HFF-Myc (cell line): ENCODE data around the gene CASTOR1.

Source experiments
- DNase-seq: peaks from one replicate; pipeline ENCODE4 v3.0.0-alpha.2; 2011; ENCODE audit warnings: low read depth; ENCODE audit errors: extremely low read depth
- H3K4me3 ChIP-seq: replicated peaks from 2 replicates; pipeline ENCODE4 v1.5.1; 2011; ENCODE audit warnings: low read depth, mild to moderate bottlenecking, control low read depth, low read length
- TF ChIP-seq, protein P1 (sequence below): IDR thresholded peaks from 2 replicates; pipeline ENCODE4 v1.5.1; 2012; ENCODE audit warnings: mild to moderate bottlenecking, low read depth, low read length, control low read depth; ENCODE audit errors: missing control alignments

Gene CASTOR1

DNA sequence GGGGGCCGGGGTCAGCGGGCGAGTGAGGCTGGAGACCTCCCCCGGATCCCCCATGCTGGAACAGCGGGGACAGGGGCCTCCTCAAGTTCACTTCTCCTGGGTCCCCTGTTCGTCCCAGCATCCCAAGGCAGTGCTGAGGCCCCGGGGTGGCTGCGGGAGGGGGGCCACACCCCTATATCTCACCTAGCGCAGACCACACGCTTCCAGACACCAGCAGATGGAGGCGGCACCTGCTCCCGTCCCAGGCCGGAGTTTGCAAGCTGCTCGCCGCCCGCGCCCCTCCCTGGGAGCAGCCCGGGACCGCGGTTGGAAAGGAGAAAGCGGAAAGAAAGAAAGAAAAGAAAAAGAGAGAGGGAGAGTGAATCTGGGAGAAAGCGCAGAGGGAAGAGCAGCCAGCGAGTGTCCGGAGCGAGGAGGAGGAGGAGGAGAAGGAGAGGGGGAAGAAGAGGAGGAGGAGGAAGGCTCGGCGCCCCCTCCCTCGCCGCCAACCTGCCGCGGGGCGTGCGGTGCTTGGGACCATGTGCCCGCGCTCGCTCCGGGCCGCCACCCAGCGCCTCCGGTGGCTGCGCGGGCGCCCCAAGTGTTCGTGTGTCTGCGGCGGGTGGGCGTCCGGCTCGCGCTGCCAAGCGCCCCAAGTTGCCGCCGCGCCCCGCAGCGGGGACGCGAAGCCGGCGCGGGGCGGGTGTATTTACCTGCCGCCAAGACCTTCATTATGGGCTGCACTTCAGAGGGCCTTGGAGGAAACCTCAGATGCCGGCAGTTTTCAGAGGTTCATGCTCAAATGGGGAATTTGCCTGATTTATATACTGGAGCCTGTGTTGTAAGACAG lies 43.1 kb downstream of the CASTOR1 start, which contains the start of gene LIF:
LIF (minus strand) TSS at position 775 of the 829 bp plus-strand sequence; CDS start at position 711, 64 bp downstream.
- DNase-seq = no peak
- TF ChIP-seq, protein P1, sequence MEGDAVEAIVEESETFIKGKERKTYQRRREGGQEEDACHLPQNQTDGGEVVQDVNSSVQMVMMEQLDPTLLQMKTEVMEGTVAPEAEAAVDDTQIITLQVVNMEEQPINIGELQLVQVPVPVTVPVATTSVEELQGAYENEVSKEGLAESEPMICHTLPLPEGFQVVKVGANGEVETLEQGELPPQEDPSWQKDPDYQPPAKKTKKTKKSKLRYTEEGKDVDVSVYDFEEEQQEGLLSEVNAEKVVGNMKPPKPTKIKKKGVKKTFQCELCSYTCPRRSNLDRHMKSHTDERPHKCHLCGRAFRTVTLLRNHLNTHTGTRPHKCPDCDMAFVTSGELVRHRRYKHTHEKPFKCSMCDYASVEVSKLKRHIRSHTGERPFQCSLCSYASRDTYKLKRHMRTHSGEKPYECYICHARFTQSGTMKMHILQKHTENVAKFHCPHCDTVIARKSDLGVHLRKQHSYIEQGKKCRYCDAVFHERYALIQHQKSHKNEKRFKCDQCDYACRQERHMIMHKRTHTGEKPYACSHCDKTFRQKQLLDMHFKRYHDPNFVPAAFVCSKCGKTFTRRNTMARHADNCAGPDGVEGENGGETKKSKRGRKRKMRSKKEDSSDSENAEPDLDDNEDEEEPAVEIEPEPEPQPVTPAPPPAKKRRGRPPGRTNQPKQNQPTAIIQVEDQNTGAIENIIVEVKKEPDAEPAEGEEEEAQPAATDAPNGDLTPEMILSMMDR = no peak
- H3K4me3 ChIP-seq = peak within 1 kb of the TSS; percentile 74

DNA sequence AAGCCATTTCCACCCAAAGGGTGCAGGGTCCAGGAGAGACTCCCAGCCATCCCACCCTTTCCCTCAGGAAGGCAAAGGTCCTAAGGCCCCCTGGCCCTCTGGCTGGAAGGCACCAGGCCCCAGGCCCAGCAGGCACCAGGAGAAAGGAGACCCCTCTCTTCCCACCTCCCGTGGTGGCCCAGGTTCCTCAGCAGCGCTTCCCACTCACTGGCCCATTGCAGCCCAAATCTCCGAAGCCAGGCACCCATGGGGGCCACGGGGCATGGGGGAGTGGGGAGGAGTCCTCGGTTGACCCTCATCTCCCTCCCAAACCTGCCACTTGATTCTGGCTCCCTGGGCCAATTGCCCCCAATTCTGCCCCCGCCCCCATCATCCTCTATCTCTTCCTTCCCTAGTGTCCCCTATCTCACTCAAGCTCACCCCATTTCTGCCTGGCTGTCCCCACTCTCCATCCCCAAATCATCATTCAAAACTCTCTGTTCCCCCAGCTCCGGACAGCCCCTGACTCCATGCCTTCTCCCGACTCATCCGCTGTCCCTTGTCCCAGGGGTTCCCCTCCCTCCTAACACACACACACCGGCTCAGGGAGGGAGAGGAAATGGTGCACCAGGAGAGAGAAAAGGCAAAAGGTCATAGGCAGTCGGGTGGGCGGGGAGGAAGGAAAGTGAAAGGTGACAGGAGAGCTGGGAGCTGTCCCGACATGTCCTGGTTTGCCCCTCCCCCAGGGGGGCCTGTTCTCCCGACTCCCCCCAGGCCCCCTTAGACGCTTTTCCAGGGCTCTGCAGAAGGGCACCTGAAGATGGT lies 43.9 kb downstream of the CASTOR1 start:
- H3K4me3 ChIP-seq = peak overlapping the region; percentile 74
- no peak for DNase-seq
- TF ChIP-seq, protein P1 = no peak

DNA sequence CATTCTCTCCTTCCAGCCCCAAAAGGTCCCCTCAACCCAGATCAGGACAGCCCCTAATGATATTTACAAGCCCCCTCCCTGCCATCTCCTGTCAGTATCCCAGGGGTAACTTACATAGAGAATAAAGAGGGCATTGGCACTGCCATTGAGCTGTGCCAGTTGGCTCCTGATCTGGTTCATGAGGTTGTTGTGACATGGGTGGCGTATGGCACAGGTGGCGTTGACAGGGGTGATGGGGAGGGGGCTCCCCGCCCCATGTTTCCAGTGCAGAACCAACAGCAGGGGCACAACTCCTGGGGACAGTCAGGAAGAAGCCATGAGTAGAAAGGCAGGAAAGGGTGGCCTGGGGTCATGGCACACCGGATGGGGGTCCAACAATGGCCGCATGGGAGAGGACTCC lies 44.7 kb downstream of the CASTOR1 start:
- DNase-seq = no peak
- H3K4me3 ChIP-seq = peak overlapping the region; percentile 74; the same call in 1 of the 2 replicates
- TF ChIP-seq, protein P1 = no peak

DNA sequence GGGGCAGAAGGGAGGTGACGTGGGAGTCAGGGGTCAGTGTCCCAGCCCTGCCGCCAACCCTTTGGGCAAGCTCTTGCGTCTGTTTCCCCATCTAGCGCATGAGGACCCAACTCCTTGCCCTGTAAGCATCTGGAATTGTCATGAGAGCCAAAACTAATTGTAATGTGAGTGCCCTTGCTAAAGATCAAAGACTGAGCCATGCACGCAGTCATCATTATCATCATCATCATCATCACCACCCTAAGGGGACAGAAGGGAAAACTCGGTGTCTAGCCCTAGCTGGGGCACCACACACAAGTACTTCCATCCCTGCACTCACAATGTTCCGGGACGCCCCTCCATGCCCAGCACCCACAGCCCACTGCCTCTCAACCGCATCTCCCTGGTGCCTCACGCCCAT lies 45.2 kb downstream of the CASTOR1 start:
- TF ChIP-seq, protein P1 = no peak
- H3K4me3 ChIP-seq = no peak overlapping the region
- no peak for DNase-seq

DNA sequence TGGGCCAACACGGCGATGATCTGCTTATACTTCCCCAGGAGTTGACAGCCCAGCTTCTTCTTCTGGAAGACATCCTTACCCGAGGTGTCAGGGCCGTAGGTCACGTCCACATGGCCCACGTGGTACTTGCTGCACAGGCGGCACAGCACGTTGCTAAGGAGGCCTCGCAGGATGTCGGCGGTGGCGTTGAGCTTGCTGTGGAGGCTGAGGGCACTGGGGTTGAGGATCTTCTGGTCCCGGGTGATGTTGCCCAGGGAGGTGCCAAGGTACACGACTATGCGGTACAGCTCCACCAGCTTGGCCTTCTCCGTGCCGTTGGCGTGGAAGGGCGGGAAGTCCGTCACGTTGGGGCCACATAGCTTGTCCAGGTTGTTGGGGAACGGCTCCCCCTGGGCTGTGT lies 45.6 kb downstream of the CASTOR1 start:
- TF ChIP-seq, protein P1 = no peak
- H3K4me3 ChIP-seq = no peak overlapping the region
- no peak for DNase-seq

DNA sequence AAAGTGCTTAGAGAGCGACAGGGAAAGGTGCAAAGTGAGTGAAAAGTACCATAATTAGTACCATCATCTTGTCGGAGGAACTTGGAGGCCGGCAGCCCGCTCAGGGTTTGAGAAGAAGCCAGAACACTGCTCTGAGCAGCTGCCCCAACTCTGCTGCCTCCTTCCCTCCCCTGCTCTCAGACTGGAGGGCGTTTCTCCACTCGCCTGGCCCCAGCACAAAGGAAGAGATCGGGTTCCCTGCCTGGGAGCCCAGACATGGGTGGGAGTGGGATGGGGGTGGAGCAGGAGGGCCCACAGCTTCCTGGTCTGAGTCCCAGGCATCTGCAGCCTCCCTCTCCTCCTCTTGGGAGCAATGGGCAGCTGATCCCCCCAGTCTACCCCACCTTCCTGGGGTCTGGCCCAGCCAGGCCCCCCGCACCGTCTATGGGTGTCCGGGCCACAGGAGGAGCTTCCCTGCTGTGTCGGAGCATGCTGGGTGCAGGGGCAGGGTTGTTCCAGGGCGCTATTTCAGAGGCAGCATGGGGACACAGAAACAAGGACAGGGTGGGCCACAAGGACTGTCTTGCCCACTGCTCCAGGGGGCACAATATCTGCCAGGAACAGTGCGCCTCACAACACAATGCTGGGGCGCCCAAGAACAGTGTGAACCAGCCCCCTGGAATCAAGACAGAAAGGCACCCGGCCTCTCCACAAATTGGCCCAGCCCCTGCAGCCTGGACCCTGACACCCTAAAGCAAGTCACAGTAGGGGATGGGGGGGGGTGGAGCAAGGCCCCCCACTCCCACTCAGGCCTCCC lies 47.5 kb downstream of the CASTOR1 start:
- no peak overlapping the region for H3K4me3 ChIP-seq
- TF ChIP-seq, protein P1 = no peak
- no peak for DNase-seq
